Liver (tissue), 9 donors: ENCODE results near the gene RUNDC1. TPM values are rescaled to one million over a fixed set of nuclear protein-coding genes. Genes with fewer than 3 reads are reported as not detected.

ENCODE experiments used
- DNase-seq: peaks from one replicate; pipeline ENCODE4 v3.0.0-alpha.2; 2017; ENCODE audit warnings: low spot score
- H3K27ac ChIP-seq, 2 donors: one replicate each; pipeline ENCODE4 v1.7.0; 2013; ENCODE audit warnings: inconsistent platforms in 2 of 2, low read length in 2 of 2, control low read depth in 1 of 2, low read depth in 1 of 2, mild to moderate bottlenecking in 1 of 2
- H3K27me3 ChIP-seq, 4 donors: one replicate each; pipeline versions ENCODE4 v1.6.1 to v1.7.0; 2013; ENCODE audit warnings: low read length in 3 of 4, inconsistent platforms in 1 of 4, mild to moderate bottlenecking in 1 of 4, moderate library complexity in 1 of 4; ENCODE audit not compliant: control insufficient read depth in 4 of 4, insufficient read depth in 4 of 4
- H3K36me3 ChIP-seq, 4 donors: one replicate each; pipeline versions ENCODE4 v1.6.1 to v1.7.0; 2013; ENCODE audit warnings: low read length in 3 of 4, mild to moderate bottlenecking in 3 of 4, low read depth in 1 of 4, moderate library complexity in 1 of 4; ENCODE audit not compliant: control insufficient read depth in 4 of 4, insufficient read depth in 3 of 4
- H3K4me1 ChIP-seq, 4 donors: one replicate each; pipeline versions ENCODE4 v1.6.1 to v1.7.0; 2013; ENCODE audit warnings: low read length in 3 of 4, mild to moderate bottlenecking in 3 of 4, moderate library complexity in 1 of 4; ENCODE audit not compliant: control insufficient read depth in 4 of 4, insufficient read depth in 4 of 4
- H3K4me3 ChIP-seq, 3 donors: one replicate each; pipeline versions ENCODE4 v1.6.1 to v1.7.0; 2013; ENCODE audit warnings: low read length in 3 of 3, control low read depth in 1 of 3, low read depth in 1 of 3, mild to moderate bottlenecking in 1 of 3
- H3K9ac ChIP-seq, 2 donors: one replicate each; pipeline ENCODE4 v1.7.0; 2013; ENCODE audit warnings: low read length in 2 of 2, mild to moderate bottlenecking in 2 of 2, moderate library complexity in 2 of 2, control low read depth in 1 of 2, low read depth in 1 of 2
- H3K9me3 ChIP-seq, 4 donors: one replicate each; pipeline versions ENCODE4 v1.6.1 to v1.7.0; 2013; ENCODE audit warnings: low read length in 3 of 4; ENCODE audit not compliant: control insufficient read depth in 4 of 4
- FOXA1 ChIP-seq: IDR thresholded peaks from 2 replicates; pipeline ENCODE4 v1.6.1; 2016; ENCODE audit warnings: antibody characterized with exemption
- FOXA2 ChIP-seq: IDR thresholded peaks from 2 replicates; pipeline ENCODE4 v1.6.1; 2016; ENCODE audit warnings: antibody characterized with exemption
- GABPA ChIP-seq, 2 donors: IDR thresholded peaks in 1 of 2; conservative IDR thresholded peaks in 1 of 2; 2 replicates each; pipeline ENCODE4 v1.6.1; 2016; ENCODE audit warnings: antibody characterized with exemption in 2 of 2, mild to moderate bottlenecking in 1 of 2, moderate library complexity in 1 of 2
- HNF4A ChIP-seq, 2 donors: conservative IDR thresholded peaks; 2 replicates each; pipeline ENCODE4 v1.6.1; 2016; ENCODE audit warnings: antibody characterized with exemption in 2 of 2, mild to moderate bottlenecking in 2 of 2
- HNF4G ChIP-seq: IDR thresholded peaks from 2 replicates; pipeline ENCODE4 v1.6.1; 2016; ENCODE audit warnings: antibody characterized with exemption
- JUND ChIP-seq, 2 donors: IDR thresholded peaks; 2 replicates each; pipeline ENCODE4 v1.6.1; 2016; ENCODE audit warnings: antibody characterized with exemption in 2 of 2
- NR2F2 ChIP-seq: IDR thresholded peaks from 2 replicates; pipeline ENCODE4 v1.6.1; 2016; ENCODE audit warnings: antibody characterized with exemption
- RXRA ChIP-seq, 2 donors: IDR thresholded peaks; 2 replicates each; pipeline ENCODE4 v1.6.1; 2017 to 2018; ENCODE audit warnings: antibody characterized with exemption in 2 of 2, mild to moderate bottlenecking in 1 of 2
- SP1 ChIP-seq: IDR thresholded peaks from 2 replicates; pipeline ENCODE4 v1.6.1; 2018; ENCODE audit warnings: antibody characterized with exemption, mild to moderate bottlenecking
- TAF1 ChIP-seq: conservative IDR thresholded peaks from 2 replicates; pipeline ENCODE4 v1.6.1; 2016; ENCODE audit warnings: antibody characterized with exemption, mild to moderate bottlenecking
- WGBS: extraction: QIAGEN DNeasy Blood & Tissue Kit; methylation state at CpG from one replicate; pipeline ENCODE4 v1.1.7; 2013; 5-methylcytosine and 5-hydroxymethylcytosine counted together
- polyA plus RNA-seq, 2 donors: library from polyadenylated mRNA; stranded (reverse) in 1 of 2; unstranded in 1 of 2; fragments of 200-250 nt in 1 of 2; fragments of >200 nt in 1 of 2; fragmentation: Nextera tagmentation in 1 of 2; extraction: Ambion mirVana in 1 of 2; gene quantifications; one replicate each; pipeline versions ENCODE4 v1.2.1 to v1.2.3, GENCODE V29; 2013 to 2015
- total RNA-seq, 2 donors: library from RNA; depleted of rRNA; stranded (reverse); fragments of >200 nt; gene quantifications; one replicate each; pipeline ENCODE4 v1.2.3, GENCODE V29; 2014
- TF ChIP-seq, protein P1 (sequence below): IDR thresholded peaks from 2 replicates; pipeline ENCODE4 v1.6.1; 2016; ENCODE audit warnings: antibody characterized with exemption
- TF ChIP-seq, protein P2 (sequence below): fragments of 150-350 bp; IDR thresholded peaks from 2 replicates; pipeline ENCODE4 v1.5.1; 2017; ENCODE audit warnings: improper control_type of control experiment, low read depth, low read length; ENCODE audit not compliant: missing input control
- TF ChIP-seq, protein P3 (sequence below): IDR thresholded peaks from 2 replicates; pipeline ENCODE4 v1.6.1; 2016; ENCODE audit warnings: antibody characterized with exemption
- donor health status: healthy.
- donor health status: healthy.
- donor health status: healthy.
- donor health status: healthy.
- donor health status: healthy.

Gene RUNDC1
- total and polyA plus RNA-seq, 4 donors: 2.9 to 8.1 (median 4.4) TPM

DNA sequence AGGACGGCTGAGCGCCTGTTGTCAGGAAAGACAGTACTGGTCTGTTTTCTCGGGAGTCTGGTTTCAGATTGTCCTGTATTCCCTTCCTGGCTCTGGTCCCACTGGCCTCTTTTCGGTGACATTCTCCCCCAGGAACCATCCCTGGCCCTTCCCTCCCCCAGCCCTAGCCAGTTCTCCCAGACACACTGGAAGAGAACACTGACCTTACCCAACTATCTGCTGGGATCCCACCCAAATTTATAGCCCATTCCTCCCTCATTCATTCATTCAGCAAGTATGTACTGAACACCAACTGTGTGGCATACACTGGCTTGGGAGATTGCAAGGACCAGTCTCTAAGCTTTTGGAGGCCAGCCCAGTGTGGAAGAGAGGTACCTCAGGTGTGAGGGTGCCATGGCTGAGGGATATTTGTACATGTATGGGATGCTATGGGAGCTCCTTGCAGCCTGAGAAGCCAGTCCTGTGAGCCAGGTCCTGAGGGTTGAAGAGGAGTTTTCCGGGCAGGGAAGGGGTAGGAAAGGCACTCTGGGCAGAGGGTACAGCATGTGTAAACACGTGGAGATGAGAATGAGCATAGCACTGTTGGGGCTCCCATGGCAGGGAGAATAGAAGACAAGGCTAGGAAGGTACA, 49.9 kb downstream of the RUNDC1 start:
- TF ChIP-seq RXRA (IDR thresholded peaks at IDR 0.05): no peak
- TF ChIP-seq FOXA2: no peak
- TF ChIP-seq HNF4A (conservative IDR thresholded peaks at IDR 0.05): no peak
- TF ChIP-seq NR2F2: no peak
- no peak for TF ChIP-seq FOXA1
- TF ChIP-seq JUND (IDR thresholded peaks at IDR 0.05): no peak
- TF ChIP-seq, protein P1, sequence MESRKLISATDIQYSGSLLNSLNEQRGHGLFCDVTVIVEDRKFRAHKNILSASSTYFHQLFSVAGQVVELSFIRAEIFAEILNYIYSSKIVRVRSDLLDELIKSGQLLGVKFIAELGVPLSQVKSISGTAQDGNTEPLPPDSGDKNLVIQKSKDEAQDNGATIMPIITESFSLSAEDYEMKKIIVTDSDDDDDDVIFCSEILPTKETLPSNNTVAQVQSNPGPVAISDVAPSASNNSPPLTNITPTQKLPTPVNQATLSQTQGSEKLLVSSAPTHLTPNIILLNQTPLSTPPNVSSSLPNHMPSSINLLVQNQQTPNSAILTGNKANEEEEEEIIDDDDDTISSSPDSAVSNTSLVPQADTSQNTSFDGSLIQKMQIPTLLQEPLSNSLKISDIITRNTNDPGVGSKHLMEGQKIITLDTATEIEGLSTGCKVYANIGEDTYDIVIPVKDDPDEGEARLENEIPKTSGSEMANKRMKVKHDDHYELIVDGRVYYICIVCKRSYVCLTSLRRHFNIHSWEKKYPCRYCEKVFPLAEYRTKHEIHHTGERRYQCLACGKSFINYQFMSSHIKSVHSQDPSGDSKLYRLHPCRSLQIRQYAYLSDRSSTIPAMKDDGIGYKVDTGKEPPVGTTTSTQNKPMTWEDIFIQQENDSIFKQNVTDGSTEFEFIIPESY: no peak
- Histone ChIP-seq H3K36me3 (no peaks in the 10 kb centered on the region), H3K27me3 (no peaks in the 10 kb centered on the region), H3K9me3 (no peaks in the 10 kb centered on the region), H3K4me1 (peaks cover 4 to 16% (median 8%) of the 10 kb centered on the region in 4 donors), H3K4me3 (no peak overlapping the region), H3K27ac (no peak overlapping the region), H3K9ac (no peak overlapping the region)
- no peak for DNase-seq
- 65% methylated on average over 6 of the region's 6 CpGs for WGBS

DNA sequence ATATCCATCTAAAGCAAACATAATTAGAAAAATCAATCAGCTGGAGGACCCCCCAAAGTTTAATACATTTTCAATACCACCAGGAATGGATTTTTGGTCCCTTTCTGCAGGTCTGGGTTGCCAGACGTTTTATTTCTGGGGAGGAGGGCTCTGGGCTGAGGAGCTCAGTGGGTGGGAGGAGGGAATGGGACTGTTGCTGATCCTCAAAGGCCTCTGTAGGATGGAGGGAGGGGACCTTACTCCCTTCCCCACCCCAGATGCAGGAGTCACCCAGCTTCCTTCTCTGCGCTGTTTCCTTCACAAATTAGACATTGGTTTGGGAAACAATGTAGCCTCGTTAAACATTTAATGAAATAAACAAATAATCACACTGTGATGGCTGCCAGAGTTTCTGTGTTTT, 51.3 kb downstream of the RUNDC1 start:
- Histone ChIP-seq H3K4me1 (peaks cover 4 to 16% (median 8%) of the 10 kb centered on the region in 4 donors), H3K9ac (no peak overlapping the region), H3K27ac (no peak overlapping the region), H3K27me3 (no peaks in the 10 kb centered on the region), H3K4me3 (no peak overlapping the region), H3K9me3 (no peaks in the 10 kb centered on the region), H3K36me3 (no peaks in the 10 kb centered on the region)
- TF ChIP-seq, protein P1: no peak
- 85% methylated on average over 3 of the region's 3 CpGs for WGBS
- DNase-seq: no peak

GRCh38 chr17:43033948-43034881, 53.9 kb downstream of the RUNDC1 start:
- no peak for DNase-seq

More at GRCh38 chr17:43033948-43034881, 53.9 kb downstream of the RUNDC1 start:
- Histone ChIP-seq H3K9me3 (no peaks in the 10 kb centered on the region), H3K4me3 (no peak overlapping the region), H3K27me3 (no peaks in the 10 kb centered on the region), H3K27ac (no peak overlapping the region), H3K4me1 (peaks cover 2 to 20% (median 11%) of the 10 kb centered on the region in 4 donors), H3K36me3 (no peaks in the 10 kb centered on the region), H3K9ac (no peak overlapping the region)
- TF ChIP-seq GABPA (IDR thresholded peaks at IDR 0.05 in 1 of 2, conservative IDR thresholded peaks at IDR 0.05 in 1 of 2): no peak
- TF ChIP-seq, protein P2, sequence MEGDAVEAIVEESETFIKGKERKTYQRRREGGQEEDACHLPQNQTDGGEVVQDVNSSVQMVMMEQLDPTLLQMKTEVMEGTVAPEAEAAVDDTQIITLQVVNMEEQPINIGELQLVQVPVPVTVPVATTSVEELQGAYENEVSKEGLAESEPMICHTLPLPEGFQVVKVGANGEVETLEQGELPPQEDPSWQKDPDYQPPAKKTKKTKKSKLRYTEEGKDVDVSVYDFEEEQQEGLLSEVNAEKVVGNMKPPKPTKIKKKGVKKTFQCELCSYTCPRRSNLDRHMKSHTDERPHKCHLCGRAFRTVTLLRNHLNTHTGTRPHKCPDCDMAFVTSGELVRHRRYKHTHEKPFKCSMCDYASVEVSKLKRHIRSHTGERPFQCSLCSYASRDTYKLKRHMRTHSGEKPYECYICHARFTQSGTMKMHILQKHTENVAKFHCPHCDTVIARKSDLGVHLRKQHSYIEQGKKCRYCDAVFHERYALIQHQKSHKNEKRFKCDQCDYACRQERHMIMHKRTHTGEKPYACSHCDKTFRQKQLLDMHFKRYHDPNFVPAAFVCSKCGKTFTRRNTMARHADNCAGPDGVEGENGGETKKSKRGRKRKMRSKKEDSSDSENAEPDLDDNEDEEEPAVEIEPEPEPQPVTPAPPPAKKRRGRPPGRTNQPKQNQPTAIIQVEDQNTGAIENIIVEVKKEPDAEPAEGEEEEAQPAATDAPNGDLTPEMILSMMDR: no peak
- TF ChIP-seq, protein P3, sequence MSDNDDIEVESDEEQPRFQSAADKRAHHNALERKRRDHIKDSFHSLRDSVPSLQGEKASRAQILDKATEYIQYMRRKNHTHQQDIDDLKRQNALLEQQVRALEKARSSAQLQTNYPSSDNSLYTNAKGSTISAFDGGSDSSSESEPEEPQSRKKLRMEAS: no peak
- no peak for TF ChIP-seq SP1
- TF ChIP-seq, protein P1: no peak
- TF ChIP-seq TAF1: no peak
- no peak for TF ChIP-seq HNF4G
- WGBS: 73% methylated on average over 12 of the region's 12 CpGs
